B cell (primary cell): Measurements from ENCODE around the gene CCDC9B. TPM values are rescaled to one million over a fixed set of nuclear protein-coding genes. Genes with fewer than 3 reads are reported as not detected.

ENCODE experiments used
- ATAC-seq: fragments of 200-7000 bp; cut with Tn5 transposase; one replicate; pipeline ENCODE4 v1.10.0; 2021; ENCODE audit warnings: low read depth, mild to moderate bottlenecking, moderate number of reproducible peaks, moderate library complexity
- CTCF ChIA-PET: fragments of 350-600 bp; sonication (Branson Sonifier 250); formaldehyde crosslinking; loops from one replicate; lab custom pipeline; 2021; ENCODE audit warnings: antibody characterized with exemption, inconsistent platforms; lab: Charles Lee
- POLR2A ChIA-PET: fragments of 350-600 bp; sonication (Branson Sonifier 250); formaldehyde crosslinking; loops from one replicate; lab custom pipeline; 2021; ENCODE audit warnings: antibody characterized with exemption; lab: Charles Lee
- DNase-seq: peaks from one replicate; pipeline ENCODE4 v3.0.0; 2013
- H2AFZ ChIP-seq: 2 replicates; pipeline ENCODE4 v1.6.1; 2012; ENCODE audit warnings: mild to moderate bottlenecking, low read depth, low read length; ENCODE audit not compliant: insufficient read depth, poor library complexity, severe bottlenecking
- H3K27ac ChIP-seq, 2 donors: 1 replicate in 1 of 2; 2 replicates in 1 of 2; pipeline ENCODE4 v1.5.1; 2012 to 2013; ENCODE audit warnings: low read length in 2 of 2, mild to moderate bottlenecking in 2 of 2, moderate library complexity in 1 of 2
- H3K27me3 ChIP-seq, 4 experiments: fragments of 200-600 bp in 1 of 4; sonication (generic) in 1 of 4; replicated peaks in 1 of 4; 1 replicate in 2 of 4; 2 replicates in 2 of 4; pipeline versions ENCODE4 v1.6.1 to v1.7.0; 2013 to 2016; ENCODE audit warnings: low read length in 3 of 4, mild to moderate bottlenecking in 2 of 4, mixed read lengths in 1 of 4, moderate library complexity in 1 of 4; ENCODE audit not compliant: insufficient read depth in 4 of 4, control insufficient read depth in 3 of 4; ENCODE audit errors: control extremely low read depth in 1 of 4
- H3K36me3 ChIP-seq, 2 experiments: replicated peaks in 1 of 2; 1 replicate in 1 of 2; 2 replicates in 1 of 2; pipeline versions ENCODE4 v1.6.1 to v1.7.1; 2013; ENCODE audit warnings: low read length in 1 of 2; ENCODE audit not compliant: insufficient read depth in 2 of 2, control insufficient read depth in 1 of 2; ENCODE audit errors: control extremely low read depth in 1 of 2, extremely low read depth in 1 of 2
- H3K4me1 ChIP-seq, 2 donors: fragments of 200-600 bp in 1 of 2; sonication (generic) in 1 of 2; 1 replicate in 1 of 2; 2 replicates in 1 of 2; pipeline versions ENCODE4 v1.5.1 to v1.6.1; 2013 to 2017; ENCODE audit warnings: low read length in 2 of 2; ENCODE audit not compliant: control insufficient read depth in 2 of 2, insufficient read depth in 2 of 2
- H3K4me2 ChIP-seq: replicated peaks from 2 replicates; pipeline ENCODE3; 2012; ENCODE audit warnings: mild to moderate bottlenecking, low read depth, low read length; ENCODE audit not compliant: poor library complexity, severe bottlenecking
- H3K4me3 ChIP-seq, 5 experiments: fragments of 200-600 bp in 1 of 5; sonication (generic) in 1 of 5; 1 replicate in 3 of 5; 2 replicates in 2 of 5; pipeline versions ENCODE4 v1.5.1 to v1.7.0; 2011 to 2016; ENCODE audit warnings: low read length in 4 of 5, mild to moderate bottlenecking in 4 of 5, low read depth in 2 of 5, control low read depth in 1 of 5, moderate library complexity in 1 of 5; ENCODE audit not compliant: insufficient read depth in 1 of 5; ENCODE audit errors: control extremely low read depth in 1 of 5, extremely low read depth in 1 of 5
- H3K79me2 ChIP-seq: fragments of 200-600 bp; sonication (generic); one replicate; pipeline ENCODE4 v1.6.0; 2016; ENCODE audit warnings: low read length; ENCODE audit not compliant: control insufficient read depth, insufficient read depth
- H3K9ac ChIP-seq: fragments of 200-600 bp; sonication (generic); 2 replicates; pipeline ENCODE4 v1.6.1; 2017; ENCODE audit warnings: mild to moderate bottlenecking, low read length, moderate library complexity
- H3K9me3 ChIP-seq, 3 donors: one replicate each; pipeline versions ENCODE4 v1.6.1 to v1.7.1; 2013; ENCODE audit warnings: low read length in 2 of 3; ENCODE audit not compliant: control insufficient read depth in 2 of 3, insufficient read depth in 1 of 3; ENCODE audit errors: control extremely low read depth in 1 of 3
- H4K20me1 ChIP-seq: 2 replicates; pipeline ENCODE4 v1.6.0; 2012; ENCODE audit warnings: mild to moderate bottlenecking, low read length; ENCODE audit not compliant: insufficient read depth, control insufficient read depth, poor library complexity, severe bottlenecking
- H3K27ac Mint-ChIP-seq: one replicate; pipeline ENCODE4 v1.8.0; 2021; ENCODE audit warnings: mixed read lengths
- H3K27me3 Mint-ChIP-seq: one replicate; pipeline ENCODE4 v1.8.0; 2021; ENCODE audit warnings: mixed read lengths
- H3K4me1 Mint-ChIP-seq: one replicate; pipeline ENCODE4 v1.8.0; 2021; ENCODE audit warnings: mixed read lengths
- H3K4me3 Mint-ChIP-seq: one replicate; pipeline ENCODE4 v1.8.0; 2021; ENCODE audit warnings: mixed read lengths
- H3K9me3 Mint-ChIP-seq: one replicate; pipeline ENCODE4 v1.8.0; 2022; ENCODE audit warnings: mixed read lengths; ENCODE audit not compliant: insufficient read depth
- EZH2 ChIP-seq: IDR thresholded peaks from 2 replicates; pipeline ENCODE4 v1.6.1; 2012; ENCODE audit warnings: borderline replicate concordance, low read depth, mild to moderate bottlenecking, moderate library complexity, low read length; ENCODE audit not compliant: insufficient read depth, poor library complexity, severe bottlenecking
- WGBS: methylation state at CpG from one replicate; pipeline ENCODE4 v1.1.5; 2013; ENCODE audit warnings: missing lambda C conversion rate; ENCODE audit not compliant: insufficient coverage; 5-methylcytosine and 5-hydroxymethylcytosine counted together
- intact Hi-C: fragments of 100-400 bp; cut with micrococcal nuclease; formaldehyde crosslinking; loops from one replicate; pipeline ENCODE4 v1.10.0; 2022
- polyA plus RNA-seq: library from polyadenylated mRNA; depleted of rRNA; stranded (reverse); fragments of >200 nt; gene quantifications from 2 replicates; pipeline ENCODE4 v1.2.3, GENCODE V29; 2012
- total RNA-seq, 2 donors: library from RNA; stranded (reverse); fragments of 120-200 nt in 1 of 2; gene quantifications; 1 replicate in 1 of 2; 2 replicates in 1 of 2; pipeline versions ENCODE4 v1.2.3 to v1.2.4, GENCODE V29; 2013 to 2022
- TF ChIP-seq, protein P1 (sequence below): fragments of 200-600 bp; IDR thresholded peaks from one replicate; pipeline ENCODE4 v1.8.0; 2022; ENCODE audit warnings: antibody characterized with exemption, mild to moderate bottlenecking

Gene CCDC9B
- total and polyA plus RNA-seq, 2 donors (not counting 1 experiment from before 2014, with no cell fraction given): 1.6 to 2.4 TPM

GRCh38 chr15:40282147-40282868, 58.4 kb downstream of the CCDC9B start:
- peak; percentile 79 for DNase-seq
- H3K4me3 ChIP-seq: peak overlapping the region; percentile 21 to 76 (median 56)
- peaks cover 0 to 48% (median 23%) of the 10 kb centered on the region in 4 experiments for H3K27me3 ChIP-seq
- no peak overlapping the region for H3K27ac ChIP-seq
- H4K20me1 ChIP-seq: no peaks in the 10 kb centered on the region
- ATAC-seq: peak; percentile 65
- intact Hi-C loops: loop anchor here (5.0 kb wide), 2 partner anchors 40 to 350 kb away; partner anchors contain the start of genes EIF2AK4 and INAFM2
- H3K27me3 Mint-ChIP-seq: peaks cover 21% of the 10 kb centered on the region
- peaks cover 0 to 11% (median 0%) of the 10 kb centered on the region in 3 donors for H3K9me3 ChIP-seq
- peaks cover 17 to 29% of the 10 kb centered on the region in 2 donors for H3K4me1 ChIP-seq
- H3K4me2 ChIP-seq: peak overlapping the region; percentile 98
- WGBS: under 1% methylated on average over 92 of the region's 92 CpGs
- H3K79me2 ChIP-seq: no peaks in the 10 kb centered on the region
- TF ChIP-seq, protein P1, sequence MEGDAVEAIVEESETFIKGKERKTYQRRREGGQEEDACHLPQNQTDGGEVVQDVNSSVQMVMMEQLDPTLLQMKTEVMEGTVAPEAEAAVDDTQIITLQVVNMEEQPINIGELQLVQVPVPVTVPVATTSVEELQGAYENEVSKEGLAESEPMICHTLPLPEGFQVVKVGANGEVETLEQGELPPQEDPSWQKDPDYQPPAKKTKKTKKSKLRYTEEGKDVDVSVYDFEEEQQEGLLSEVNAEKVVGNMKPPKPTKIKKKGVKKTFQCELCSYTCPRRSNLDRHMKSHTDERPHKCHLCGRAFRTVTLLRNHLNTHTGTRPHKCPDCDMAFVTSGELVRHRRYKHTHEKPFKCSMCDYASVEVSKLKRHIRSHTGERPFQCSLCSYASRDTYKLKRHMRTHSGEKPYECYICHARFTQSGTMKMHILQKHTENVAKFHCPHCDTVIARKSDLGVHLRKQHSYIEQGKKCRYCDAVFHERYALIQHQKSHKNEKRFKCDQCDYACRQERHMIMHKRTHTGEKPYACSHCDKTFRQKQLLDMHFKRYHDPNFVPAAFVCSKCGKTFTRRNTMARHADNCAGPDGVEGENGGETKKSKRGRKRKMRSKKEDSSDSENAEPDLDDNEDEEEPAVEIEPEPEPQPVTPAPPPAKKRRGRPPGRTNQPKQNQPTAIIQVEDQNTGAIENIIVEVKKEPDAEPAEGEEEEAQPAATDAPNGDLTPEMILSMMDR: peak; percentile 71
- no peak for TF ChIP-seq EZH2
- H2AFZ ChIP-seq: peak overlapping the region; percentile 80
- H3K27ac Mint-ChIP-seq: no peak overlapping the region
- peak overlapping the region; percentile 71 for H3K9ac ChIP-seq
- POLR2A ChIA-PET: interaction anchor here (1.5 kb wide), 1 partner anchor 27 kb away, joined by 6 read pairs; no protein-coding TSS in a partner anchor
- no peaks in the 10 kb centered on the region for H3K9me3 Mint-ChIP-seq
- CTCF ChIA-PET: interaction anchor here (1.0 to 5.7 kb wide), 4 partner anchors 7 to 235 kb away, joined by 3 to 58 read pairs (median 19); partner anchors contain the start of gene PLCB2
- peaks cover 22% of the 10 kb centered on the region for H3K4me1 Mint-ChIP-seq
- no peaks in the 10 kb centered on the region for H3K36me3 ChIP-seq
- peak overlapping the region; percentile 79 for H3K4me3 Mint-ChIP-seq

DNA sequence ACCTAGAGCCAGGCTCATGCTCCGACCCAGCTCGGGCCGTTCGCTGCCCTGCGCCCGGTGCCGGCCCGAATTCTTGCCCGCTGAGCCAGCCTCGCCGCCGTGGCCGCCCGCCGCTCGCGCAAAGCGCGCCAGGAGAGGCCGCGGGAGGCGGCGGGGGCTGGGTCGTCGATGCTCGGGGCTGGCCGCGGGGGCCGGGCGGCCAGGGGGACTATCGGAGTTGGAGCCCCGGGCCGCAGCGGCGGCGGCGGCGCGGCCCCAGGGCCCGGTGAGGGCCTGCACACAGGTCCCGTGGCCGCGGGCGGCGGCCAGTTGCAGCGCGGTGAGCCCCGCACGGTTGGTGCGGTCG, 59.0 kb downstream of the CCDC9B start:
- no peak overlapping the region for H3K4me3 Mint-ChIP-seq
- peak overlapping the region; percentile 98 for H3K4me2 ChIP-seq
- H3K27ac Mint-ChIP-seq: no peak overlapping the region
- H3K27me3 Mint-ChIP-seq: peaks cover 21% of the 10 kb centered on the region
- intact Hi-C loops: loop anchor here (5.0 kb wide), 2 partner anchors 41 to 349 kb away; partner anchors contain the start of genes EIF2AK4 and INAFM2
- WGBS: 18% methylated on average over 51 of the region's 51 CpGs
- no peaks in the 10 kb centered on the region for H4K20me1 ChIP-seq
- H3K79me2 ChIP-seq: no peaks in the 10 kb centered on the region
- peak overlapping the region; percentile 71 for H3K9ac ChIP-seq
- POLR2A ChIA-PET: no interaction called here
- H3K27ac ChIP-seq: no peak overlapping the region
- DNase-seq (no peak), ATAC-seq (no peak)
- peaks cover 19 to 33% of the 10 kb centered on the region in 2 donors for H3K4me1 ChIP-seq
- no peaks in the 10 kb centered on the region for H3K9me3 Mint-ChIP-seq
- peaks cover 24% of the 10 kb centered on the region for H3K4me1 Mint-ChIP-seq
- peaks cover 0 to 11% (median 0%) of the 10 kb centered on the region in 3 donors for H3K9me3 ChIP-seq
- H3K27me3 ChIP-seq: peaks cover 0 to 52% (median 23%) of the 10 kb centered on the region in 4 experiments
- peak overlapping the region; percentile 21 to 76 (median 56) for H3K4me3 ChIP-seq
- CTCF ChIA-PET: interaction anchor here (3.1 to 5.7 kb wide), 2 partner anchors 29 to 56 kb away, joined by 34 to 58 read pairs; partner anchors contain the start of gene PLCB2
- TF ChIP-seq, protein P1: no peak
- no peak for TF ChIP-seq EZH2
- peak overlapping the region; percentile 80 for H2AFZ ChIP-seq
- no peaks in the 10 kb centered on the region for H3K36me3 ChIP-seq
